IMR-90 (cell line): Measurements from ENCODE around the gene THSD7B.

Experiments used
- BHLHE40 ChIP-seq: fragments of 150-350 bp; IDR thresholded peaks from 2 replicates; pipeline ENCODE4 v1.6.1; 2016; ENCODE audit warnings: mild to moderate bottlenecking, low read depth, low read length
- CTCF ChIP-seq: conservative IDR thresholded peaks from 2 replicates; pipeline ENCODE4 v1.5.1; 2012; ENCODE audit warnings: mild to moderate bottlenecking, low read depth, low read length, improper control_type of control experiment

DNA sequence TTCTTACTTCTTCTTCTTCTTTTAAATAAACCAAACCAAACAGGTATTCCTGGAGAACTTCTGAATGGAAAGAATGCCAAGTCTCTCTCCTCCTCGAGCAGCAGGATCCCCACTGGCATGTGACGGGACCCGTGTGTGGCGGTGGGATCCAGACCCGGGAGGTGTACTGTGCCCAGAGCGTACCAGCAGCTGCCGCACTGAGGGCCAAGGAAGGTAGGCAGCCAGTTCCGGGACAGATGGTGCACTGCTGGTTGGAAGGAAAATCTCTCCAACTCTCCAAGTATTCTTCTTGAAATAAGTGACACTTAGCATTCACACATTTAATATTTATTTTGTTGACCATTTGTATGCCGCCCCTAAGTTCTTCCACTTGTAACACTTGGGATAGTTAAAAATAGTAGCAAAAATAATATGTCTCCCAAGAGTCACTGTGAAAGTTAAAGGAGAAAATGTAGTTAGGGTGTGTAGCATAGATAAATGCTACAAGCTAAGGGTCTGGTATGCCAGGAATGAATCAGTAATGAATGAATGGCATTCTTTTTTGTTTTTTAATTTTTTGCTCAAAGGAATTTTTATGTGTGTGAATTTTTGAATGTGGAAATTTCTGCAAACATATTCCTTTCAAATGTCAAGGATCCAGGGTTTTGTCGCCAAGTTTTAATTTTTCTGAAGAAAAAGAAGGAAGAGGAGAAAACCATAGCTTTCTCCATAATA is 349.9 kb downstream of the THSD7B start:
- TF ChIP-seq BHLHE40 (no peak), CTCF (no peak)
